HEK293T (cell line): ENCODE data around the gene SH3BP5L.

Source experiments
- CTCF ChIA-PET: fragments of 350-600 bp; formaldehyde crosslinking; extraction: SDS; loops from one replicate; lab custom pipeline; 2021; ENCODE audit warnings: antibody characterized with exemption, inconsistent platforms; lab: Yijun Ruan, JAX
- POLR2A ChIA-PET: fragments of 350-600 bp; formaldehyde crosslinking; extraction: SDS; loops from one replicate; lab custom pipeline; 2020; ENCODE audit warnings: antibody characterized with exemption, inconsistent platforms; lab: Yijun Ruan, JAX
- DNase-seq: peaks from one replicate; pipeline ENCODE4 v3.0.0; 2012; ENCODE audit warnings: mixed read lengths; ENCODE audit errors: extremely low spot score
- ARNT ChIP-seq: fragments of 450-650 bp; IDR thresholded peaks from 2 replicates; pipeline ENCODE4 v1.6.1; 2017; ENCODE audit warnings: mild to moderate bottlenecking
- BHLHE40 ChIP-seq: fragments of 450-650 bp; IDR thresholded peaks from 2 replicates; pipeline ENCODE4 v1.6.1; 2016; ENCODE audit warnings: mild to moderate bottlenecking, moderate library complexity, borderline replicate concordance
- CTBP1 ChIP-seq: fragments of 450-650 bp; IDR thresholded peaks from 2 replicates; pipeline ENCODE4 v1.6.1; 2016; ENCODE audit warnings: borderline replicate concordance
- ELF4 ChIP-seq: fragments of 450-650 bp; IDR thresholded peaks from 2 replicates; pipeline ENCODE4 v1.6.1; 2017; ENCODE audit warnings: antibody characterized with exemption
- FOXA1 ChIP-seq: fragments of 450-650 bp; IDR thresholded peaks from 2 replicates; pipeline ENCODE4 v1.6.1; 2016; ENCODE audit warnings: mild to moderate bottlenecking
- FOXK2 ChIP-seq: fragments of 450-650 bp; IDR thresholded peaks from 2 replicates; pipeline ENCODE4 v1.6.1; 2016; ENCODE audit warnings: mild to moderate bottlenecking
- FOXM1 ChIP-seq: fragments of 450-650 bp; IDR thresholded peaks from 2 replicates; pipeline ENCODE4 v1.6.1; 2017; ENCODE audit warnings: mild to moderate bottlenecking, borderline replicate concordance
- HDGF ChIP-seq: fragments of 450-650 bp; IDR thresholded peaks from 2 replicates; pipeline ENCODE4 v1.6.1; 2017; ENCODE audit warnings: antibody characterized with exemption, borderline replicate concordance
- L3MBTL2 ChIP-seq: fragments of 450-650 bp; conservative IDR thresholded peaks from 2 replicates; pipeline ENCODE4 v1.6.1; 2016; ENCODE audit warnings: mild to moderate bottlenecking
- LEF1 ChIP-seq: fragments of 450-650 bp; IDR thresholded peaks from 2 replicates; pipeline ENCODE4 v1.6.1; 2017; ENCODE audit warnings: mild to moderate bottlenecking, borderline replicate concordance
- NFRKB ChIP-seq: fragments of 450-650 bp; IDR thresholded peaks from 2 replicates; pipeline ENCODE4 v1.6.1; 2016; ENCODE audit warnings: mild to moderate bottlenecking, moderate library complexity
- SP1 ChIP-seq: fragments of 450-650 bp; IDR thresholded peaks from 2 replicates; pipeline ENCODE4 v1.6.1; 2017
- SUZ12 ChIP-seq: fragments of 450-650 bp; IDR thresholded peaks from 2 replicates; pipeline ENCODE4 v1.6.1; 2016; ENCODE audit warnings: mild to moderate bottlenecking
- TARDBP ChIP-seq: fragments of 450-650 bp; IDR thresholded peaks from 2 replicates; pipeline ENCODE4 v1.6.1; 2016
- ZNF384 ChIP-seq: fragments of 450-650 bp; IDR thresholded peaks from 2 replicates; pipeline ENCODE4 v1.6.1; 2016
- TF ChIP-seq, protein P1 (sequence below): fragments of 450-650 bp; IDR thresholded peaks from 2 replicates; pipeline ENCODE4 v1.6.1; 2016

Gene SH3BP5L

DNA sequence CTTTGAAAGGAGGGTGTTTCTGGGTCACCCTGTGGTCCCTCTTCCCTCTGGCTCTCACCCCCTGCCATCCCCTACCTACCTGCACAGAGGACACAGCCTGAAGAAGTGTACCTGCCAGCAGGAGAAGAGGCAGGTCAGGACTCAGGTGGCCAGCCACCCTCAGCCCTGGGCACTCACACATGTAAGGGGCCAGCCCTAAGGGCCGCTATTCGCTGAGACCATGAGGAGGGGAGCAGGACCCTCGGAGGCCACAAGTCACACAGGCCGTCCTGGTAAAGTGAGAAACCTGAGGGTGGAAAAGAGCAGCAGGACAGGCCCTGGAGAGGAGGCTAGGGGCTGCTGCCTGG is 32.0 kb upstream of the SH3BP5L start:
- no peak for DNase-seq
- ChIA-PET CTCF (no interaction called here), POLR2A (interaction anchor here (1.5 to 2.9 kb wide), 3 partner anchors 15 to 48 kb away, joined by 3 to 24 read pairs (median 9); partner anchors contain the start of genes PGBD2 and ZNF672)
- no peak for TF ChIP-seq FOXA1
- no peak for TF ChIP-seq SP1
- TF ChIP-seq, protein P1, sequence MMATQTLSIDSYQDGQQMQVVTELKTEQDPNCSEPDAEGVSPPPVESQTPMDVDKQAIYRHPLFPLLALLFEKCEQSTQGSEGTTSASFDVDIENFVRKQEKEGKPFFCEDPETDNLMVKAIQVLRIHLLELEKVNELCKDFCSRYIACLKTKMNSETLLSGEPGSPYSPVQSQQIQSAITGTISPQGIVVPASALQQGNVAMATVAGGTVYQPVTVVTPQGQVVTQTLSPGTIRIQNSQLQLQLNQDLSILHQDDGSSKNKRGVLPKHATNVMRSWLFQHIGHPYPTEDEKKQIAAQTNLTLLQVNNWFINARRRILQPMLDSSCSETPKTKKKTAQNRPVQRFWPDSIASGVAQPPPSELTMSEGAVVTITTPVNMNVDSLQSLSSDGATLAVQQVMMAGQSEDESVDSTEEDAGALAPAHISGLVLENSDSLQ = no peak
- no peak for TF ChIP-seq FOXK2
- TF ChIP-seq ARNT = no peak
- no peak for TF ChIP-seq ZNF384
- TF ChIP-seq SUZ12 = no peak
- no peak for TF ChIP-seq BHLHE40

DNA sequence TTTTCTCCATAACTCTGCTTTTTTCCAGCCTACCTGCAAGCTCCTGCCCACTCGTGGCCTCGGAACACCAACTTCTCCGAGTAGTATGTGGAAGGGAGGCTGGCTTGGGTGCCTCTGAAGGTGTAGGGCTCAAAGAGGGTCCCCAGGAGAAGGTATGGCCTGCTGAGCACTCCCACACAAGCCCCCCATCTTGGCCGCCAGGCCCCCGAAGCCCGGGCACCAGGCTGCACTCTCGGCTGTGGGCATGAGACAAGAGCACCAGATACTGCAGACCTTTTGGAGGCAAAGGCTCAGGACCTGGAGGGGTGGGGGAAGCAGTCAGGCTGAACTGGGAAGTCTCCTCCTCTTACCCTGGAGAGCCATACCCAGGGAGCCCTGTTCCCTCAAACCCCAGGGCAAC is 31.5 kb upstream of the SH3BP5L start:
- TF ChIP-seq ARNT (no peak), TARDBP (no peak), FOXK2 (no peak), SP1 (no peak), FOXM1 (no peak), BHLHE40 (no peak), CTBP1 (no peak), HDGF (no peak), SUZ12 (no peak), LEF1 (no peak)
- DNase-seq = no peak
- POLR2A ChIA-PET = no interaction called here
- CTCF ChIA-PET = no interaction called here

DNA sequence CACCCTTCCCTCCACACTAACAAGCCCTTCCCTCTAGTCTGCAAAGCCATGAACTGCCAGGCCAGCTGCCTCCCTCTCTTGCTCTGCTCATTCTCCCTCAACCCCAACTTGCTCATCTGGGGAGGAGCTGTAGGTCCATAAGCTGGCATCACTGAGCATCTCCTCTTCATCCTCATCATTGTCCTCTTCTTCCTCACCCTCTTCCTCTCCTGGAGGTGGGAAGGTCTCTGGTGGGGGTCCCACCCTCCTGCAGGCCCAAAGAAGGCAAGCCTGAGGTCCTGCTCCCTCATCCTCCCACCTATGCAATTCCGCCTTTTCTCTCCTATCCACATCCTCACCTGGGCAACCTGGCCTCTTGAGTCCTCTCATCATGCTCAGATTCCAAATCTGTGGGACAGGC is 30.5 kb upstream of the SH3BP5L start:
- DNase-seq = no peak
- POLR2A ChIA-PET = no interaction called here
- no peak for TF ChIP-seq L3MBTL2
- no peak for TF ChIP-seq BHLHE40
- TF ChIP-seq FOXK2 = no peak
- TF ChIP-seq FOXA1 = no peak
- TF ChIP-seq ELF4 = no peak
- no peak for TF ChIP-seq HDGF
- TF ChIP-seq FOXM1 = no peak
- no peak for TF ChIP-seq CTBP1
- TF ChIP-seq SUZ12 = no peak
- TF ChIP-seq TARDBP = no peak
- TF ChIP-seq, protein P1 = no peak
- no peak for TF ChIP-seq ARNT
- TF ChIP-seq NFRKB = no peak
- TF ChIP-seq SP1 = no peak
- CTCF ChIA-PET = no interaction called here

DNA sequence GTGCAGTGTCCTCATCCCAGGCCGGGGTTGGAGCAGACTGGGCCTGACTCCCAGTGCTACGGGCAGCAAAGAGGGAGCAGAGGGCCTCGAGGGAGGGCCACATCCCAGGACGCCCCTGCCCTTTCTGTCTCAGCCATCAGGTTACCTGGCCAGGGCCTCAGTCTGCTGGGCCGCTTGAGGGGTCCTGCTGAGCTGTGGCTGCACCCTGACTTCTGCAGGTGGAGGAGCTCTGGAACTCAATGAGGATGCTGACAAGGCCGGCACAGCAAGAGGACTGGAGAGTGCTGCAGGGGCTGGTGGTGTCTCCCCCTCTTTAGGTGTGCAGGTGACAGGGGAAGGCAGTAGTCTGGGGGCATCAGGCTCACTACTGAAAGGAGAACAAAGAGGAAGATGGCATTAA is 29.9 kb upstream of the SH3BP5L start:
- POLR2A ChIA-PET = no interaction called here
- TF ChIP-seq FOXK2 (no peak), FOXA1 (no peak), CTBP1 (no peak), LEF1 (no peak), ELF4 (no peak), HDGF (no peak), ARNT (no peak), L3MBTL2 (no peak), ZNF384 (no peak), NFRKB (no peak), FOXM1 (no peak)
- TF ChIP-seq, protein P1 = no peak
- CTCF ChIA-PET = no interaction called here
- DNase-seq = no peak

DNA sequence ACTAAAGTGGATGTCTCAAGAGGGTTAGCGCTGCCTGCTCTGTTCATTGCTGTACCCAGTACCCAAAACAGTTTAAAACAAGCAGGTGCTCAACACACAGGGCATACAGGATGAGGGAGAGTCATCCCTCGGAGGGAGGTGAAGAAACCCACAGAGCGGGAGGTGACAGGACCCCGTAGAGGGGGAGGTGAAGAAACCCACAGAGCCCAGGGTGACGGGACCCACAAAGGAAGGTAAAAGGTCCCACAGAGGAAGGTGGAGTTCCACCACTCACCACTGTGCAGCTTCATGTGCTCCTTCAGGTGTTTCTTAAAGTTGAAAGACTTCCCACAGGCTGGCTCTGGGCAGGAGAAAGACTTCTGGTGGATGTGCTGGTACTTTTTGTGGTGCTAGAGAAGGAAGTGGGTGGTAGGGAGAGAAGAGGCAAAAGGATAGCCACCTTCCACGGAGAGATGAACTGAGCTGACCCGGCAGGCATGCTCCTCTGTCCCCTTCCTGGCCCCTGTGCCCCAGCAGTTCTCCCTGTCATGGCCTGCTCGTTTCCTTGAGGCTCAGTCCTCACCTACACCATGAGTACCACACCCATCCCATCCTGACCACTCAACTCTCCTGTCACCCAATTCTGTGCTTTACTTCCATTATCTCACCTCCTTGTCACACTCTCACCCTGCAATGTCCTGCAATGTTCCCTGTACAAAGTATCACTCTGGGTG is 28.1 kb upstream of the SH3BP5L start:
- CTCF ChIA-PET = no interaction called here
- DNase-seq = no peak
- TF ChIP-seq LEF1 = no peak
- TF ChIP-seq TARDBP = no peak
- POLR2A ChIA-PET = no interaction called here

DNA sequence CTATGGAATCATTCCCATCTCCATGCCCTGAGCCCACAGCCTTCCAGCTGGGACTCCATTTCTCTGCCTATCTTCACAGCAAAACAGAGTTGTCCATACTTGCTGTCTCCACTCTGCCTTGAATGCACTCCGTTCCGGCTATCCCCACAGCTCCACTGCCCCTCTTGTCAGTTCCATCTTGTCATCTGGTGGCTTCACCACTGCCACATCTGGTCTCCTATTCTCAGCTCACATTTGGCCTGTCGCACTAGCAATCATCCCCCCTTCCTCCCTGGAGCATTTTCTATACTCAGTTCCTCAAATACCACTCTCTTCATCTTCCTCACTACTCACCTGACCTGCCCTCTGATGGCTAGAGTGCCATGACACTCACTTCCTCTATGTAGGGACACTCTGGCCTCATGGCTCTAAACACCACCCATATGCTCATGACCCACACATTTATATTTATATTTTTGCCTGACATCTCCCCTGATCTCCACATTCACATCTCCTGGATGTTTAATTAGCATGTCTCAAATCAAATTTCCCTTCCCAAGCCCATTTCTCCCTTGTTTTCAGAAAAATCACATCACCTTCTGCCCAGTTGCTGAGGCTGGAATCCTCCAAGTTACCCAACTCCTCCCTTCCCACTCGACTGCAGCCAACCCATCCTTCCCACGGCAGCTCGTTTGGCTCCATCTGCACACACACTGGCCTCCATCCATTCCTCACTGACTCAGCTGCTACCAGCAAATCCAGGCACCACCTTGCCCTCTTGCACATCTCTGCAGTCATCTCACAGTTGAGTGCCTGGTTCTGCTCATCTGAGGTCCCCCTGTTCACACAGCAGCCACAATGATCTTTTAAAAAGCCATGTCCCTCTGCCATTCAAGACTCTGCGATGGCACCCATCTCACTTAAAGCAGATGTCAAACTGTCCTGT is 27.0 kb upstream of the SH3BP5L start:
- POLR2A ChIA-PET = no interaction called here
- no peak for DNase-seq
- CTCF ChIA-PET = no interaction called here
- TF ChIP-seq TARDBP = no peak
- no peak for TF ChIP-seq ELF4
- TF ChIP-seq LEF1 = no peak
- no peak for TF ChIP-seq FOXM1
- no peak for TF ChIP-seq L3MBTL2
- TF ChIP-seq ZNF384 = no peak
- no peak for TF ChIP-seq CTBP1
- TF ChIP-seq, protein P1 = no peak
- TF ChIP-seq SP1 = no peak
- no peak for TF ChIP-seq SUZ12
